ENCODE measurements around the gene GAB2.

GAB2 gene

DNA sequence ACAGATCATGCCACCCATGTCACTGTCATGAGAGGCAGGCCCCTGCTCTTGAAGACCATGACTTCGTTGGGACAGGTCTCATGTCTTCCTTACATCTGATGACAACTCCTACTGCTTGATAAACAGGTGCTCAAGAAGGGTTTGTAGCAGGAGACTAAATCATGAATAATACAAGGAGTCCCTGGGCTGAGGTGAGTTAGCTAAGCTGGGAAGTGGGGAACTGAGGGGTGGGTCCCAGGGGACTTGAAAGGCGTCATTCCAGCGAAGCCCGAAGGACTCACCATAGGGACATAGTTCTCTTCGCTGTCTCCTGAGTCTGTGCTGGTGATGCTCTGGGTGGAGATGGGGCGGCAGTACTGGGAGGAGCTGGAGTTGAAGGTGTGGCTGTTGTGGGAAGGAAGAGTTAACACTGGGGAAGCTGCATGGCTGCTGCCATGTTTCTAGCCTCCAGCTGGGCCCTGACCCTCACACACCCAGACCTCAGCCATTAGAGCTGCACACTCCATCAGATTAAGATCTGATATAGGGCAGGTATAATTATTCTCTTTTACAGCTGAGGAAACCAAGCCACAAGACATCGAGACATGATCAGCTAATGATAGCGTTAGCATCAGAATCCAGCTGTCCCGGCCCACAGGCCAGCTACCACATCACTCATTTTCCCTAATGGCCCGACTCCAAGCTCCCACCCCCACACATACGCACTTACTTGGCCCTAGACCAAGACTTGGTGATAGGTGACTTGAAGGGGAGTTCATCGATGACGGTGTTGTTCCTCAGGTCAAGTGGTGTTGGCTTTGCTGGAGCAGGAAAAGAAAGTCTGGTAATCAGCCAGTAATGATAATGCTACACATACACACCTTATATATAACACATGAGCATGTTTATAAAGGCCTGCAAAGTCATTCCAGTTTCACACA, 196.0 kb downstream of the GAB2 start:
- no peak for DNase-seq (ENCODE audit: low read depth)

DNA sequence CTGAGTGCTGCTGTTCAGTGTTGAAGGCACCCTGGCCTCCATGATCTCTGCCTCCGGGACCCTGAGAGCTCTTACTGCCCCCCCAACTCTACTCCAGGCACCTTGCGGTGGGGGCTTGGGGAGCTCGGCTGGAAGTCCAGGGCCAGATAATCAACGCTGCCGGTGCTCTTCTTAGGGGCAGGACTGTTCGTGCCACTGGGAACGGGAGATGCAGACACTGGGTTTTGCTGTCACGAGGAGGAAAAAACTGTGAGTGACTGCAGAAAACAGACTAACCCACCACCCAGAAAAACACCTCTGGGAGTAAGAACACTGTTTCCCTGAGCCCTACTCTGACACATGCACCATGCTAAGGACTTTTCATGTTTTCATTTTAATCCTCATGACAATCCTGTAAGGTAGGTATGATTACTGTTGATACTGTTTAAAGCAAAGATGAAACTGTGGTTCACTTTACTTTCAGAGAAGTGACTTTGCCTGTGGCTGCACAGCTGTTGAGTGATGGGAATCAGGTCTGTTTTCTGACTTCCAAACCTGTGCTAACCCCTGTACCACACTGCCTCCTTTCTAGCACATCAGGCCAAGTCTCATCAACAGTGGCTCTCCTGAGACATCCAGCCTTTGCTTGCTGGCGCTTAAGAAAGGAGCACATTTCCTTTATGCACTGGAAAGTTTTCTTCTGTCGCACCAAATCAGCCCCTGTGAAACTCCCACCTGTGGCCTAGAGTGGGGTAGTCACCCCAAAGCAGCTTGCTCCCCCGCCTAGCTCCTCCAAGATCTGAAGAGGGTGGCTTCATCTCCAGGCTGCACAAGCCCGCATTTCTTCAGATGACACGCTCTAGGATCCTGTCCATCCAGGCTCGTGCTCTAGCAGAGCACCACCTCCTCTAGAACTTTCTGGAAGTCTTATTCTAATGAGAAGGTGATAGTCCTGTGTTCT, 197.1 kb downstream of the GAB2 start:
- no peak for DNase-seq (ENCODE audit: low read depth)

DNA sequence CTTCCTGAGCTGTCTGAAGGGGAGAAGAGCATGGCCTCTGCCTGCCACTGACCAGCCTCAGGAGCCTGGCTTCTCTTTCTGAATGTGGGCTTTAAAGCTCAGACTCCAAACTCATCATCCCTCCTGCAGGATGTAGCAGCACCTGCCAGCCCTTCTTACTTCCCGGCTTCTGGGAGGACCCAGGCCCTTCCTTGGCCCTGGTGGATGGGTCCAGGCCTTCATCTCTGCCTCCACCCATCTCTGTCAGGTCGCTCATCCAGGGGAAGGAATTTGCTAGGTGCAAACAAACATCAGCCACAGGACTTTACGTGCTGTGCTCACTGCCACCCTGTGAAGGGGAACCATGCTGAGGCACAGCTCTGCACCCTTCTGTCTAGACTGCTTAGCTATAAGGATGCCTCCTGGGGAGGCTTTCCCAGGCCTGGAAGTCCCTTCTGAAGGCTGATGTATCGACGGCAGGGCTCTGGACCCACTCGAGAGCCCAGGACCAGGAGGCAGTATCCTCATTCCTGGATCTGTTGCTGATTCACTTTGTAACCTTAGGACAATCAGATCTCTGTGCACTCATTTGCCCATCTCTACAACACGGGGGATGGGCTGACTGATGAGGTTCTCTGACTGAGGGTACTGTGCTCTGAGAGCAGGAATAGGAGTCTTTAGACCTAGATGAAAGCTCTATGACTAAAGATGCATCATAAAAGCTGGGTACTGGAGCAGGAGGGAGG, 198.0 kb downstream of the GAB2 start:
- DNase-seq (ENCODE audit: low read depth): no peak

DNA sequence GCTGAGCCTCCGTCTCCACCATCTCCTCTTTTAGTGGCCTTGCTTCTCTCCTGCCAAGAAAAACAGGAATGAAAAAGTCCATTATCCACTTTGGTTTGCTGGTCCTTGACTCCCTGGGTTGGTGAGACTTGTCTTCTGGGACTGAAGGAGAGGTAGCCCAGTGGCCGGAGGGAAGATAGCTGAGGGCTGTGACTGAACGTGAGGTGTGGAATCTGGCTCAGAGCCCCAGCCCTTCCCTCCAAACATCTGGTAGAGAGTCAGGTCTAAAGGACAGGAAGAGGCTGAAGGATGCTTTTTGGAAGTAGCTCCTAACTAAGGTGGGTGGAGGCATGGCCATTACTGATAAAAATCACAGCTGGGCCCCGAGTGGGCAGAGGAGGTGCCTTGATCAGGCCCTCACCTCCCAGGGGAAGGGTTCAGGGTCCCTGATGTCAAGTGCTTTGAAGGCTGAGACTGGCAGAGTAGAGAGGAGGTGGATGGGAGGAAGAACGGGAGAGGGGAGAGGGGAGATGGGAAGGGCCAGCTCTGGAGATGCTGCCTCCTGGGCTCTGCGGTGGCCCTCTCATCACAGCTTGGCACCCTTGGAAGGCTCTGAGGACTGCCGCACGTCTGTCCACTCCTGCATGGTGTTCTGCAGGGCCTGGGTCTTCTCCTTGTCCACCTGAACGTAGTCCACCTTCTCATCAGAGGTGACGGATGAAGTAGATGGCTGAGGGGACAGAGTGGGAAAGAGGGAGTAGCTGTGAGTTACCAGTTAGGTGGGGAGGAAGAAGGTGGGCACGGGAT, 198.7 kb downstream of the GAB2 start:
- no peak for DNase-seq (ENCODE audit: low read depth)

DNA sequence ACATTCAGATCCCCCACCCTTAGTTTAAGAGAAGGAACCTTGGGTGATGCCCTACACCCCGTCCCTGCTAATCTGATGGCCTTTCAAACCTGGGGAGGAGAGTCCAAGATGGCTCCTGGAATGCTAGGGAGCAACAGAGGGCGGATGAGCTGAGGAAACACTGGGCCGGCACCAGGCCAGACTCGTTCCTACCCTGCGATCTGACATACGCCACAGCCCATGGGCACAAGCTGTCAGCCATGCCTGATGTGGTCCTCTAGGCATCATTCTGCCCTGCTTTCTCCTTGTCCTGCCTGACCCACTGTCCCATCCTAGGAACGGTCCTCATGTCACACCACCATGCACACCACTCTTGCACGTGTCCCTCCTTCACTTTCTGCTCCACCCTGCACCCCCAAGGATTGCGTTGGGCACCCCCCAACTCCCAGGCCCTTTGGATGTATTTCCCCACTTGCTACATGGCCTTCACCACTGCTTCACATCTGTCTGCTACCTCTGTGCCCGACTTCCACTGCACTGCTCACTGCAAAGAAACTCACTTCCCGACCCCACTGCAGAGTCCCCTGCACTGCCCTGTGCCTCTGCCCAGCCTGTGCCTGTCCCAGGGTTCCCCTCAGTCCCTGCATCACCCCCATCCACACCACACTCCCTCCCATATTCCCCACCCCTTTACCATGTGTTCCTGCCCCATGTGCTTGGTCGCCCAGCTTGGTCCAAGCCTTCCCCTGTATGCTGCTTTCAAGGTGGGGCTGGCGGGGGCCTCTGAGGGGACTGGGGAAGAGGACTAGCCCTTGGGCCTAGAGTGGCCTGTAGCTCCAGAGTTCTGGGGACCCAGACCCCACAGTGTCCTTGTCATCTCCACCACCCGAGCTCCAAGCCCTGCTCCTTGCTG, 199.7 kb downstream of the GAB2 start:
- DNase-seq (ENCODE audit: low read depth): no peak

DNA sequence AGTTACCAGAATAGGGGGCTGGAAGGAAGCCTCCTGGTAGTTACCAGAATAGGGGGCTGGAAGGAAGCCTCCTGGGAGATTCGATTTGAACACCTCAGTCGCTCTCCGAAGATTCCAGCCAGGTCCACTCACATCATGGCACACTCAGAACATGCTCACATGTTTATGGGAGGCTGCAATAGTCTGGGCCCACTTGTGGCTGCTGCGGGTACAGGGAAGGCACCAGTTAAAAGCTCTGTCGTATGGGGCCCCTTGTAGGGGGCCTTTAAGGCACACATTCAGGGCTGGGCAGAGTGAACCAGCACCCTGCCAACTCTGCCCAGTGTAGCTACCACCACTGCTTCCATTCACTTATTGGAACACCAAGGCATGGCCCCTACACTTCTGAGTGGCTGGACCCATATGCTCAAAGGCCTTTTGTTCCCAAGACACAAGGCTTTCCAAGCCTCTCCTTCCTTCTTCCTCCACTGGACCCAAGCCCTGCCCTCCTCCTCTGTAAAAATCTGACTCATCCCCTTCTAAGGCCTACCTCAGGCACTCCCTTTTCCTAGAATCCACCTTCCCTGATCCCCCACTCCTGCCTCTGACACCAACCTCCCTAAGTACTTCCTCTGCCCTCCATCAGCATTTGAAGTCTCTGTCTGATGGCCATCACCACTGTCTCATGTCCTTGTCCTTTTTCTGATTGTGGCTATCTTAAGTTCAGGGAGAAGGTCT, 200.9 kb downstream of the GAB2 start:
- no peak for DNase-seq (ENCODE audit: low read depth)

DNA sequence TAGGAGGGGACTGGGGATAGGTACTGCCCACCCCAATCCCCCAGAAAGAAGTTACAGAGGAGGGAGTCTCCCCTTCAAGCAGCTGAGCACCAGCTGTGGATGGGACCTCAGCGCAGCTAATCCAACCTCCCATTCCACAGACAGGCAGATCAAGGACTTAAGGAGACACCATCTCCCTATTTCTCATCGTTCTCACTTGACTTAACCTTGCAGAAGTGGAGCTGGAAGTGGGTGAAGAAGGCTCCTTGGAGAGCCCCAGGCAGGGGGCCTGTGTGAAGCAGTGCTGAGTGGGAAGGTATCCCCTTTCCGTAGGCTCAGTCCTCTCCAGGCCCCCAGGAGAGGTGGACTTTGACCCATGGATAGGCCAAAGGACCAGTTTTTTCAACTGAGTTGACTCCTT, 201.6 kb downstream of the GAB2 start:
- no peak for DNase-seq (ENCODE audit: low read depth)

DNA sequence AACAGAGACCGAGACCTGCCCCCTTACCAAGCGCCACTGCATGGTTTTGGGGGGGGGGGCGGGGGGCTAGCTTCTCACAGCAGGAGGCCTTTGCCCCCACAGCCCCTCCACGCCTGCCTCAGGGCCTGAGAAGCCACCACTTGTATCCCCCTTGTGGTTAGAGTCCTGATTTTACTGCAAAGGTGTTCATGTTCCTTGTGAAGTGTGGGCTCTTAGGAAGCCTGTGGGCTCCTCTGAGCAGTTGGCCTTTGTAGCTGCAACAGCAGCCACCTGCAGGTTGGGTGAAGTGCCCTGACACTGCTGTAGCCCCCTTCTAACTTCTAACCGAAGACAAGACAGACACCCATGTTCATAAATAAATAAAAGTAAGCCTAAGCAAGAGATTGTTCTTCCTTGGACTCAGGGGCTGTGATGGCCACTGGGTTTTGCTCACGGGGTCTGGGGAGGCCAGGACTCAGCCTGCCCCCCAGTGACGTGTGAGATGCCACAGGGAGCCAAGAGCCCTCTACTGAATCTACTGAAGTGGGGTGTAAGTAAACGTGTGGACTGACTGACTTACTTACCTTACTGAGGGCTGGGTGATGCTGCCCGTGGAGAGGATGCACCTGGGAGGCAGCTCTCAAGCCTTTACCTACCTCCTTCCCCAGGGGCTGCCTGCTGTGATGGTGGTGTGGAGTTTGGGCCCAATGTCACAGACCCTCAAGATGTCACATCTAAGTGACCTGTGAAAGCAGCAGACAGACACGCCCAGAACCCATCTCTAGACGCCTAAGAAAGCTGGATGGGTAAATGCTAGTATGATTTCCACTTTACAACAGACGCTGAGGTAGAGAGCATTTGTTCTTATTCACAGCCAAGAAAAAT, 203.1 kb downstream of the GAB2 start:
- no peak for DNase-seq (ENCODE audit: low read depth)

DNA sequence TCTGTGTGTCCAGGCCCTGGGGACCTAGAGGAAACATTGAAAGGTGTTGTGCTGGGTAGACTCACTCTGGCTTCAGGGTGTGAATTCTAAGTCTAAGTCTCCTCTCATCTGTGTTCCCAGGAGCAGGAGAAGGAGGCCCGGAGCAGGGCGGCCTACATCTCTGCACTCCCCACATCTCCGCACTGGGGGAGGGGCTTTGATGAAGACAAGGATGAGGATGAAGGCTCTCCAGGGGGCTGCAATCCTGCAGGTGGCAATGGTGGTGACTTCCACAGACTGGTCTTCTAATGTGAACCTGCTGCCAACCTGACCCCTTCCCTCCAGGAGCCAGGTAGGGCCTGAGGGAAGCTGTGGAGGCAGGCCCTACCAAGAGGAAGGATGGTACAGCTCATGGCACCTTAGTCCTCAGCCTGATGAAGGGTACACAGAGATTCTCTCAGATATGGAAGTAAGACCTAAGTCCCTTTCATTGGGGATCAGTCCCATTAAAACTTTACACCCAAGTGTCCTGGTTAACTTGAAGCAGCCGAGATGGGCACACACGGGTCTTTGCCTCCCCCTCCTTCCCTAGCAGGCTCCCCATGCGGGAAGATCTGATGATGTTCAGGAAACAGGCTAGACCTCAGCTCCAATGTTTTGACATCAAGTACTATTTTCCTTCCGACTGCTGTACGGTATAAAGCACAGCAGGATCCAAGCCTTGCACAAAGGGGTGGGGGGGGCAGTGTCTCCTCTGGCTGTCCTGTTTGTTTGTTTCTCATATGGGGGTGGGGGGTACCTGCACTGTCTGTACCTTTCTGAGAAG, 203.9 kb downstream of the GAB2 start:
- DNase-seq (ENCODE audit: low read depth): no peak

DNA sequence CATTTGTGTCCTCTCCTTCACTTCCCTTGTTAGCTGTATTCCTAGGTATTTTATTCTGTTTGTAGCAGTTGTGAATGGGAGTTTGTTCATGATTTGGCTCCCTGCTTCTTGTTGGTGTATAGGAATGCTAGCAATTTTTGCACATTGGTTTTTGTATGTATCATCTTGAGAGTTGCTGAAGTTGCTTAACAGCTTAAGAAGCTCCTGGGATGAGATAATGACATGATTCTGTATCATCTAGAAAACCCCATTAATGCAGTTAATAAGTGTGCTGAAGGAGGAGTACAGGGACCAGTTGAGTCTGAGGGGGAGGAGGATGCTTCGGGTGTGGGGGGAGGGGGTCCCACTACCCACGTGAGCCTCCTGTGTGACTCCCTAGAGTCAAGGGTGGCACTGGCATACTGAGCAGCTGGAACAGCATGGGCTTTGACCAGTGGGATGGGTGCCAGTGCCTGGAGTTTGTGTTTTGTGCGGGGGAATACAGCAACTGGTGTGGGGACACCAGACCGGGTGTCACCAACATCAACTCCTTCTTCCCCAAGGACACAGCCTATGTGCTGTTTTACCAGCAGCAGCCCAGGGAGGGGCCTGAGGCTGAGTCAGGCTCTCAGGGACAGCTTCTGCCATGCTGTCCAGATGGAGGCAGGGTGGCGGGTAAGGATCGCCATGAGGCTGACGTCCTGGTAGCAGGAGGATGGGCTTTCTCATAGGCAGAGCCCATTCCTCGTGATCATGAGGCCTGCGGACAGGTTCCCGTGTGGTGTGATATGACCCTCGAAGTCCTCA, 204.8 kb downstream of the GAB2 start:
- no peak for DNase-seq (ENCODE audit: low read depth)

DNA sequence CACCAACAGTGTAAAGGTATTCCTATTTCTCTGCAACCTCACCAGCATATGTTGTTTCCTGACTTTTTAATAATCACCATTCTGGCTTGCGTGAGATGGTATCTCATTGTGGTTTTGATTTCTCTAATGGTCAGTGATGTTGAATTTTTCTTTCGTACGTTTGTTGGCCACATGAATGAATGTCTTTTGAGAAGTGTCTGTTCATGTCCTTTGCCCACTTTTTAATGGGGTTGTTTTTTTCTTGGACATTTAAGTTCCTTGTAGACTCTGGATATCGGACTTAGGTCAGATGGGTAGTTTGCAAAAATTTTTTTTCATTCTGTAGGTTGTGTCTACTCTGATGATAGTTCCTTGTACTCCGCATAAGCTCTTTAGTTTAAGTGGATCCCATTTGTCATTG, 206.1 kb downstream of the GAB2 start:
- no peak for DNase-seq (ENCODE audit: low read depth)

DNA sequence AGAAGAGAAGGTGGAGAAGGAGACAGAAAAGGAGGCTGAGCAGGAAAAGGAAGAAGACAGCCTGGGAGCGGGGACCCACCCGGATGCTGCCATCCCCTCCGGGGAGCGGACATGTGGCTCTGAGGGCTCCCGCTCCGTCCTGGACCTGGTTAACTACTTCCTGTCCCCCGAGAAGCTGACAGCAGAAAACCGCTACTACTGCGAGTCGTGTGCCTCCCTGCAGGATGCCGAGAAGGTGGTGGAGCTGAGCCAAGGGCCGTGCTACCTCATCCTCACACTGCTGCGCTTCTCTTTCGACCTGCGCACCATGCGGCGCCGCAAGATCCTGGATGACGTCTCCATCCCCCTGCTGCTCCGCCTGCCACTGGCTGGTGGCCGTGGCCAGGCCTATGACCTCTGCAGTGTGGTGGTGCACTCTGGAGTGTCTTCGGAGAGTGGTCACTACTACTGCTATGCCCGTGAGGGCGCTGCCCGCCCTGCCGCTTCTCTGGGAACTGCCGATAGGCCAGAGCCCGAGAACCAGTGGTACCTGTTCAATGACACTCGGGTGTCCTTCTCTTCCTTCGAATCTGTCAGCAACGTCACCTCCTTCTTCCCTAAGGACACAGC, 207.5 kb downstream of the GAB2 start:
- DNase-seq (ENCODE audit: low read depth): no peak

DNA sequence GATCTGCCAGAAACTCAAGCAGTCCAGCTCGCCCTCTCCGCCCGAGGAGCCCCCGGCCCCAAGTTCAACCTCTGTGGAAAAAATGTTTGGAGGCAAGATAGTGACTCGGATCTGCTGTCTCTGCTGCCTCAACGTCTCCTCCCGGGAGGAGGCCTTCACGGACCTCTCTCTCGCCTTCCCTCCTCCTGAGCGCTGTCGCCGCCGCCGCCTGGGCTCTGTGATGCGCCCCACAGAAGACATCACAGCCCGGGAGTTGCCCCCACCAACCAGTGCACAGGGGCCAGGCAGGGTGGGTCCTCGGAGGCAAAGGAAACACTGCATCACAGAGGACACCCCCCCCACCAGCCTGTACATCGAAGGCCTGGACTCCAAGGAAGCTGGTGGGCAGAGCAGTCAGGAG, 208.1 kb downstream of the GAB2 start:
- no peak for DNase-seq (ENCODE audit: low read depth)

DNA sequence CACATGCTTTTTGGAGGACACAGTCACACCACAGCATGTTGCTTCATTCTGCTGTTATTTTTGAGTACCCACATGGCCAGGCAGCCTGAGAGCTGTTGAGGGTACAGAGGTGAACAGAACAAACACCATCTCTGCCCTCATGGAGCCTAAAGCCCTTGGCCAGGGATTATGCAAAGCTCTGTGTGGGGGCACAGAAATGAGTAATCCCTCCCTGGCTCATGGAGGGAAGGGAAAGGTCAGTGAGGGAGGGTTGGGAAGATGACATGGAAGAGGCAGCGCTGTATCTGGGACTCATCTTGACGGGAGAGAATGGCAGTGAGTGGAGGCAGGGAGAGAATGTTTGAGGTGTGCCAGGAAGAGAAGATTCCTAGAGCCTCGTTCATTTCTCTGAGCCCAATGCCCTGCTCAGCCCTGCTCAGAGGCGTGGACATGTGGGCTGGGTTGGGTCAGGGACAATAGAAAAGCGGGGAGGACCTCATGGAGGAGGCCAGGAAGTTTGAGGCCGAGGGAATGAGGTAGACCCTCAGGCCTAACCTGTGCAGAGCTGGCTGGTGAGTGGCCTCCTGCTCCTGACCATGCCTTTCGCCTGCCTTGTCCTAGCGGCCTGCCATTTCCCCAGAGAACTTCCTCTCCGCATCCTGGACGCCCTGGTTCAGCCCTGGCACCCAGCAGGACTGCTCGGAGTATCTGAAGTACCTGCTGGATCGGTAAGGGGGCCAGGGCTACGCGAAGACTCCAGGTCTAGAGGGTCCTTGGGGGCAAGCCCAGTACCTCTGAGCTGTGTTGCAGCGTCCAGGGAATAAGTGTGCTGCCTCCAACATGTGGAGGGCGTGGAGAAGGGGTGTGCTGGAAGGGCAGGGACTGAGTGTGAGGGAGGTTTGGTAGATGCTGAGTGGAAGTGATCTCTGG, 209.1 kb downstream of the GAB2 start:
- DNase-seq (ENCODE audit: low read depth): no peak

DNA sequence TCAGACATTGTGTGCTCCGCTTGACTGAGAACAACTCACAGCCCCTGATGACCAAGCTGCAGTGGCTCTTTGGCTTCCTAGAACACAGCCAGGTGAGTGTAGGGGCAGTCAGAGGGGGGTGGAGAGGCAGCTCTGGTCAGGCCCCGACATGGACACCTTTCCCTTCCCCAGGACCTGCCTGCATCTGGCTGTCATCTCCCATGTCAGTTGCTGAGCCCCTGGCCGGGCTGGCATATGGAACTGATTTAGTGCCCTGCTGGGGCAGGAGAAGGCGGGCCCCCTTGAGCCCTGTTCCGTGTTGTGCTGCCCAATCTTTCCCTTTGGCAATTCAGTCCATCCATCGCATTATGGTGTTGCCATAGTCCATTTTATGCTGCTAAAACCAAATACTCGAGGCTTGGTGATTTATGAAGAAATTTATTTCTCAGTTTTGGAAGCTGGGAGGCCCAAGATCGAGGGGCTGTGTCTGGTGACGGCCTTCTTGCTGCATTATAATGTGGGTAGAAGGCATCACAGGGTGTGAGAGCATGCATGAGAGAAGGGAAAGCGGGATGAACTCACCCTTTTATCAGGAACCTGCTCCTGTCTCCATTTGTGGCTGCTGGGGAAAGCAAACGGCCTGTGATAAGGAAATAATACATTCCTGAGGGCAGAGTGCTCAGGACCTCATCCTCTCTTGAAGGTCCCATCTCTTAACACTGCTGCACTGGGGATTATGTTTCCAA, 209.9 kb downstream of the GAB2 start:
- DNase-seq (ENCODE audit: low read depth): no peak
